GM10266 (cell line): ENCODE data around the gene CPN1.

Source experiments
- DNase-seq: peaks from one replicate; pipeline ENCODE4 v3.0.0; 2012; ENCODE audit errors: extremely low spot score
- CTCF ChIP-seq: IDR thresholded peaks from 2 replicates; pipeline ENCODE4 v1.5.1; 2012; ENCODE audit warnings: mild to moderate bottlenecking, low read depth; ENCODE audit not compliant: control insufficient read depth, insufficient read depth; ENCODE audit errors: missing control alignments

CPN1 gene

GRCh38 chr10:100038561-100039071 is 43.1 kb downstream of the CPN1 start:
- TF ChIP-seq CTCF, result no peak
- DNase-seq, result no peak

GRCh38 chr10:100037758-100038315 is 43.8 kb downstream of the CPN1 start:
- DNase-seq, result no peak
- no peak for TF ChIP-seq CTCF

- no peak for DNase-seq
- TF ChIP-seq CTCF, result no peak
These were observed 44.8 kb downstream of the CPN1 start for GRCh38 chr10:100036850-100037249.

- DNase-seq, result no peak
- TF ChIP-seq CTCF, result no peak
These were observed 47.8 kb downstream of the CPN1 start for GRCh38 chr10:100033766-100034418.

GRCh38 chr10:100027416-100027815 is 54.3 kb downstream of the CPN1 start:
- DNase-seq, result no peak
- TF ChIP-seq CTCF, result no peak

- no peak for TF ChIP-seq CTCF
- DNase-seq, result no peak
These were observed 56.1 kb downstream of the CPN1 start for GRCh38 chr10:100025576-100025975.

- no peak for DNase-seq
- no peak for TF ChIP-seq CTCF
These were observed 56.9 kb downstream of the CPN1 start for GRCh38 chr10:100024748-100025147.
